ENCODE data around the gene HAO2.

- TF ChIP-seq CTCF (IDR thresholded peaks at IDR 0.05; ENCODE audit: extremely low read depth in 1 of 2, insufficient read depth in 1 of 2, low read depth in 1 of 2, low read length in 2 of 2), result no peak
- no peak for TF ChIP-seq POLR2A (IDR thresholded peaks at IDR 0.05; ENCODE audit: low read depth, low read length)
- no peak for TF ChIP-seq EZH2 (IDR thresholded peaks at IDR 0.05; ENCODE audit: borderline replicate concordance, low read depth, low read length, severe bottlenecking)
- TF ChIP-seq POLR2AphosphoS5 (IDR thresholded peaks at IDR 0.05; ENCODE audit: insufficient read depth, low read depth, low read length), result no peak
These were observed 11.7 kb downstream of the HAO2 start for GRCh38 chr1:119380304-119380703.

Measured in endothelial cell of umbilical vein (primary cell).